Esophagus squamous epithelium (tissue), 4 donors: Measurements from ENCODE around the gene MOV10.

Experiments
- CTCF ChIP-seq, 6 experiments: fragments of 450-650 bp in 4 of 6; fragments of 200-600 bp in 2 of 6; sonication (generic) in 2 of 6; IDR thresholded peaks; one replicate each; pipeline ENCODE4 v1.5.1; 2016 to 2019; ENCODE audit warnings: antibody characterized with exemption in 6 of 6, mild to moderate bottlenecking in 4 of 6, moderate library complexity in 4 of 6
- POLR2A ChIP-seq, 4 donors: fragments of 450-650 bp; IDR thresholded peaks; one replicate each; pipeline ENCODE4 v1.6.1; 2017; ENCODE audit warnings: antibody characterized with exemption in 4 of 4, mild to moderate bottlenecking in 4 of 4, moderate library complexity in 3 of 4

GRCh38 chr1:112720800-112721199 is 46.3 kb downstream of the MOV10 start:
- TF ChIP-seq CTCF (IDR thresholded peaks at IDR 0.05) (no peak), POLR2A (IDR thresholded peaks at IDR 0.05) (no peak)
